Glomerular visceral epithelial cell (primary cell): ENCODE data around the gene ARID3C.

Source experiments
- DNase-seq: peaks from one replicate; pipeline ENCODE4 v3.0.0-alpha.2; 2016; ENCODE audit errors: extremely low spot score

ARID3C gene

DNA sequence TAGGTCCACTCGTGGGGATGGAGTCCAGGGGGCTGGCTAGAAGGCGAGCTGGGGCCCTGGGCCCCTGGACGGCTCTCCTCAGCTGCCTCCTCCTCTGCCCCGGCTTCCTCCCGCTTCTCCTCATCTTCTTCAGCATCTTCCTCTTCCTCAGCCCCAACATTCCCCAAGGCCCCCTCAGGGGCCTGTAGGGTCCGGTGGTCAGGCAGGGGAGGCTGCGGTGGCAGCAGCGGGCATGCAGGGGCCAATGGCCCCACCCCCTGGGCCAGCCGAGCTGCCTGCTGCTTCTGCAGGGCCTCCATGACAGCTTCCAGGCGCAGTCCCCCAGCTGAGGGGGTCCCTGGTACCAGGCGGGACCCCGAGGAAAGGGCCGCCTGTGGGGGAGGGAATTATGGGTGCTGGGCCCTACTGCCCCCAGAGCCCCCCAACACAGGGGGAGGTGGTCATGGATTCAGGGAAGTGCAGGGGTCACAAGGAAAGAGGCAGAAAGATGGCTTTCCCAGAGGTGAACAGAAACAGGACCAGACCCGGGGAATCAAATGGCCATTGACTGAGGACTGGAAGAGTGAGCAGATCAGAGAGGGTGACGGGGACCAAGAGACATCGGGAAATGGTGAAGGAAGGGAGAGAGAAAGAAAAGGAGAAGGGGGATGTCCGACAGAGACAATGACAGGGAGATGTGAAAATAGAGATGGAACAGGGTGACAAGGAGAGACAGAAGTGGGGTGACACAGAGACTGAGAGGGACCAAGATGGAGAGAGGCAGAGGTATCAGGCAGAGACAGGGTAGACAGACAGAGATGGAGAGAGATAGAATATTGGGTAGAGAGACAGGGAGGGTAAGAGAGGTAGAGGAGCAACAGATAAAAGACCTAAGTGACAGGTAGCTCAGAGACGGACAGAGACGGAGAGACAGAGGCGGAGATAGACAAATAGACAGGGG, 880 bp downstream of the ARID3C start:
- DNase-seq, result no peak

- DNase-seq, result no peak
These were observed 3.7 kb downstream of the ARID3C start for GRCh38 chr9:34625186-34625486.

- DNase-seq, result no peak
These were observed 4.2 kb downstream of the ARID3C start for GRCh38 chr9:34624475-34625185.

DNA sequence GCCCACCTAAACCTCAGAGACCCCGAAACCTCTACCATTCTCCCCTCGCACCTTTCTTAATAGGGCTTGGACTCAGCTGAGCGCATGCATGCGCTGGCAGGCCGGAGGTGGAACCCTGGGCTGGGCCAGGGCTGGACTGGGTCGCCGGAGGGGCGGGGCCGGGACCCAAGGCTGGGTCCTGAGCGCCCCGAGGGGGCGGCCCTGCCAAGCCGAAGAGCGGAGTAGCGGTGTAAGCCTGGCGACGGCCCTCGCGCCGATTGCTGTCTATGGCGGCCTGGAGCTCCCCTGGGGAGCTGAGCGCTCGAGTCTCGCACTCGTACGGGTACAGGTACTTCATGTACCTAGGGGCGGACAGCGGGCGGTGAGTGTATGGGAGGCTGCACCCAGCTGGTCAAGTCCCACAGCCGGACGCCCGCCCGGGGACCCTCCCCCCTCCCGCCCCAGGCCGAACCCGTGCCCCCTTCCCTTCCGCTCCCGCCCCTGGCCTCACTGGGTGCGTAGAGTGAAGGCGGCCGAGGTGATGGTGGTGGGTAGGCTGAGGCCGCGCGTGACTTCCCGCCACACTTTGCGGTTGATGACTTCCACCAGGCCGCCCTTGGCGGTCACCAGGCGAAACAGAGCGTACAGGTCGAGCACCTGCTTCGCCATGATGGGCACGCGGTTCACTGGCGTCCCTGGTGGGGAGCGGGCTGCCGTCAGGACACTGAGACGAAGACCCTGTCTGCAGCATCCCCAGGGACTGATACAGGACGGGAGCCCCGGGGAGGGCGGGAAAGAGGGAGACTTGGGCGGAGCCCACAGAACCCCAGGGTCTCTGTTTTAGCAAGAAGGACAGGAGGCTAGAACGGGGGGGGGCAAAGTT, 5.3 kb downstream of the ARID3C start:
- DNase-seq, result no peak

- peak; percentile 91 for DNase-seq
These were observed 8.5 kb downstream of the ARID3C start, which contains the start of gene DCTN3 for GRCh38 chr9:34620061-34620994. DCTN3 (minus strand) TSS chr9:34620495; CDS start chr9:34620464, 31 bp downstream.

GRCh38 chr9:34615132-34615531, 13.7 kb downstream of the ARID3C start:
- no peak for DNase-seq

- peak; percentile 73 for DNase-seq
These were observed 16.0 kb downstream of the ARID3C start for GRCh38 chr9:34612788-34613390.

- DNase-seq, result peak; percentile 89
These were observed 16.8 kb downstream of the ARID3C start, which contains the start of gene RPP25L for GRCh38 chr9:34611811-34612787. RPP25L (minus strand) TSS chr9:34612097; CDS start chr9:34611296, 801 bp downstream.

DNA sequence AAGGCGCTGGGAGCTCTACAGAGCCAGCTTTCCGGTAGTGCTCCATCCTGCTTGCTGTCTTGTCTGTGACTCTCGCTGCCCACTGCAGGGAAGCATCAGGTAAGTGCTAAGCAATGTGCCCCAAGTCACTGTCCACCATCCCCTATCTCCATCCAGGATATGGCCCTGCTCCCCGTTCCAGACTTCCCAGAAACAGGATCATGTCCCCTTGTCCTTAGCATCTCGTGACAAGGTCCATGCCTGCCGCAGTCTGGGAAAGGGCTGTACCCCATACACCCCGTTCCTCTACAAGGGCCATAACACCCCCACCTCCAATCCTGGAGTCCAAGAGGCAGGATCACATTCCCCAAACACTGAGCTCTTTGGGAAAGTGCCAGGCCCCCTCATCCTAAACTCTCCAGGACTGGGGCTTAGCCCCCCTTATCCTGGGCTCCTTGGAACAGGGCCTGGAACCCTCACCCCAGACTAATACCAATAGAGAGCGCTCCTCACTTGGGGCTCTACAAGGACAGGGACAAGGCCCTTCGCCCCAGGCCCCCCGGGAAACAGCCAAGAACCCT, 17.5 kb downstream of the ARID3C start:
- DNase-seq, result no peak

DNA sequence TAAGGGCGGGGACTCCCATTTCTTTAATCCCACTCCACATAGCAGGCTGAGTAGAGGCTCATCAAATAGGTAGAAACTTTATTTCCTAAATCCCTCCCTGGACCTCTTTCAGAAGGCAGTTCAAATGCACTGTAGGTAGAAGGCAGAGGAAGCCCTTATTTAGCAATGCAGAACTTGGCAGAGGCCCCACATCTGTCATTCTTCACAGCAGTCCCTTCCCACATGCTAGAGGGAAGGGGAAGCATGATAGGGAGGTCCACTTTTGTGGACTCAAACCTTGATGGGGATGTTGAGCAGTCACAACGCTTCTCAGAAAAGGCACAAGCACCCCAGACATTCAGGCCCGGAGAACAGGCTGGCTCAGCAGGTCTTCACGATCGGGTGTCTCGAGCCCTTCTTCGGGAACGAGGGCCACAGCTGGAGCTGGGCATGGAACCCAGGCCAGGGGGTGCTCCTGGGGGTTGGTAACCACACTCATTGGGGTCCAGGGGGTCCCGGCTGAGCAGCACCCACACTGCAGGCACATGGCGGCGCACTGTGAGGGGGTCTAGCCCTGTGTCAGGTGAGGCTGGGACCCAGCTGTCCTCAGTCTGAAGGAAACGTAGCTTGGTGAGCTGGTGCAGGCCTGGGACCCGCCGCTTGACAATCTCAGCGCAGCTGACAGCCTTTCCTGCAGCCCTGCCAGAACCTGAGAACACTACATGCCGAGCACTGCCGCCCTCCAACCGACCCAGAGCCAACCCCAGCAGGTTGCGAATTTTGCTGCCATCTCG, 18.2 kb downstream of the ARID3C start:
- DNase-seq, result no peak

- DNase-seq, result no peak
These were observed 21.5 kb downstream of the ARID3C start for GRCh38 chr9:34607331-34607730.

GRCh38 chr9:34606905-34607304, 22.0 kb downstream of the ARID3C start:
- DNase-seq, result no peak

- DNase-seq, result no peak
These were observed 22.7 kb downstream of the ARID3C start for GRCh38 chr9:34606190-34606589.

DNA sequence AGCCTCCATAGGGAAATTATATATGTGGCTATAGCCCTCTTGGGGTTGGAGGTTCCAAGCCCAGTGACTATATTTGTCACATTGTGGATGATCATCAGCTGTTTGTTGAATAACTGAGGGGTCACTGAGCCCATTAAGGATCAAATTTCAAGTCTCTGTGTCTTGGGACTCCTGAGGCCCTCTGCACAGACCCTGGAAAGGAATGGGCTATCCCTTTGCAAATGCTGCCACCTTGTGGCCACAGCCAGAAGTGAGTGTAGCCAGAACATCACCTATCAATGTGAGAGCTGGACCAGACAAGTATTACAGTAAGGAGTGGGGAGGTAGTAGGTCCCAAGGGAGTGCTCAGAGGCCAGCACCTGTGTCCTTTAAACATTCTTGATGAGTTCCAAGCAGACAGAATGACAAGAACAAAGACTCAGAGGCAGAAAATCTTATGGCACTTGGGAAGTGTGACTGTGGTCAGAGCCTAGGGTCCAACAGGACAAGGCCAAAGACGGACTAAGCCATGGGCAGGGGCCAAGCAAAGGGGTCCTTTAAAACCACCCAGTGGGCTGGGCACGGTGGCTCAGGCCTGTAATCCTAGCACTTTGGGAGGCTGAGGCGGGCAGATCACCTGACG, 25.1 kb downstream of the ARID3C start:
- DNase-seq, result peak; percentile 76

- no peak for DNase-seq
These were observed 26.8 kb downstream of the ARID3C start for GRCh38 chr9:34601937-34602573.

- no peak for DNase-seq
These were observed 28.0 kb downstream of the ARID3C start for GRCh38 chr9:34600908-34601307.

GRCh38 chr9:34599546-34599945, 29.3 kb downstream of the ARID3C start:
- no peak for DNase-seq
